Naive thymus-derived CD4-positive, alpha-beta T cell (primary cell): ENCODE measurements around the gene CRTC1. TPM values are rescaled to one million over a fixed set of nuclear protein-coding genes. Genes with fewer than 3 reads are reported as not detected.

Experiments
- ATAC-seq: fragments of 150-1000 bp; cut with Tn5 transposase; 2 replicates; pipeline ENCODE4 v1.10.0; 2021; ENCODE audit warnings: mild to moderate bottlenecking, moderate library complexity
- CTCF ChIA-PET: fragments of 350-600 bp; sonication (Branson Sonifier 250); formaldehyde crosslinking; loops from one replicate; lab custom pipeline; 2021; ENCODE audit warnings: antibody characterized with exemption; lab: Charles Lee
- POLR2A ChIA-PET: fragments of 350-600 bp; sonication (Branson Sonifier 250); formaldehyde crosslinking; loops from one replicate; lab custom pipeline; 2021; ENCODE audit warnings: antibody characterized with exemption, inconsistent platforms; lab: Charles Lee
- DNase-seq, 9 donors: peaks; one replicate each; pipeline versions ENCODE4 v3.0.0 to v3.0.0-alpha.2; 2020 to 2022; ENCODE audit warnings: mixed read lengths in 1 of 9
- H3K27ac ChIP-seq: one replicate; pipeline ENCODE4 v1.7.0; 2013; ENCODE audit warnings: mild to moderate bottlenecking, low read depth, low read length, moderate library complexity
- H3K27me3 ChIP-seq, 2 donors: one replicate each; pipeline ENCODE4 v1.7.0; 2013; ENCODE audit warnings: low read length in 2 of 2, mild to moderate bottlenecking in 2 of 2, moderate library complexity in 2 of 2; ENCODE audit not compliant: control insufficient read depth in 2 of 2, insufficient read depth in 2 of 2
- H3K36me3 ChIP-seq, 3 experiments: 1 replicate in 2 of 3; 2 replicates in 1 of 3; pipeline ENCODE4 v1.7.0; 2013; ENCODE audit warnings: low read length in 3 of 3, mild to moderate bottlenecking in 3 of 3, moderate library complexity in 1 of 3; ENCODE audit not compliant: insufficient read depth in 3 of 3, control insufficient read depth in 2 of 3
- H3K4me1 ChIP-seq, 2 donors: one replicate each; pipeline ENCODE4 v1.7.0; 2013; ENCODE audit warnings: low read length in 2 of 2, mild to moderate bottlenecking in 2 of 2, moderate library complexity in 1 of 2; ENCODE audit not compliant: control insufficient read depth in 2 of 2, insufficient read depth in 2 of 2
- H3K4me3 ChIP-seq: 2 replicates; pipeline ENCODE4 v1.7.0; 2013; ENCODE audit warnings: mild to moderate bottlenecking, low read length
- H3K9me3 ChIP-seq, 3 experiments: 1 replicate in 2 of 3; 2 replicates in 1 of 3; pipeline ENCODE4 v1.7.0; 2013; ENCODE audit warnings: low read length in 3 of 3; ENCODE audit not compliant: control insufficient read depth in 2 of 3
- H3K27ac Mint-ChIP-seq, 9 donors: one replicate each; pipeline ENCODE4 v1.8.0; 2020 to 2022; ENCODE audit warnings: mixed read lengths in 9 of 9, mild to moderate bottlenecking in 8 of 9, moderate library complexity in 5 of 9, inconsistent platforms in 2 of 9
- H3K27me3 Mint-ChIP-seq, 5 donors: one replicate each; pipeline ENCODE4 v1.8.0; 2021 to 2022; ENCODE audit warnings: mixed read lengths in 5 of 5, mild to moderate bottlenecking in 1 of 5
- H3K36me3 Mint-ChIP-seq, 5 donors: one replicate each; pipeline ENCODE4 v1.8.0; 2020 to 2022; ENCODE audit warnings: mixed read lengths in 5 of 5, mild to moderate bottlenecking in 3 of 5, inconsistent platforms in 1 of 5
- H3K4me1 Mint-ChIP-seq, 7 donors: one replicate each; pipeline ENCODE4 v1.8.0; 2020 to 2022; ENCODE audit warnings: mixed read lengths in 7 of 7, mild to moderate bottlenecking in 3 of 7, inconsistent platforms in 1 of 7
- H3K4me3 Mint-ChIP-seq, 10 donors: one replicate each; pipeline ENCODE4 v1.8.0; 2020 to 2022; ENCODE audit warnings: mild to moderate bottlenecking in 10 of 10, mixed read lengths in 10 of 10, moderate library complexity in 6 of 10, inconsistent platforms in 2 of 10
- H3K9me3 Mint-ChIP-seq, 11 donors: one replicate each; pipeline ENCODE4 v1.8.0; 2020 to 2022; ENCODE audit warnings: mixed read lengths in 11 of 11, mild to moderate bottlenecking in 4 of 11, inconsistent platforms in 1 of 11, moderate library complexity in 1 of 11
- intact Hi-C, 2 donors: fragments of 100-400 bp; cut with micrococcal nuclease; formaldehyde crosslinking; loops; one replicate each; pipeline ENCODE4 v1.15.1; 2023
- polyA plus RNA-seq, 2 donors: library from polyadenylated mRNA; unstranded; fragments of 300-500 nt; fragmentation: Illumina TruSeq; gene quantifications; one replicate each; pipeline ENCODE4 v1.2.3, GENCODE V29; 2021
- total RNA-seq, 6 experiments: library from RNA in 5 of 6; stranded (reverse) in 5 of 6; gene quantifications; 1 replicate in 5 of 6; 2 replicates in 1 of 6; pipeline ENCODE4 v1.2.3 and lab custom pipeline; 2021 to 2026

The CRTC1 gene
- 10 to 100 TPM in 4 of 5 experiments, 1 to 10 TPM in 1; 8.4 to 23.4 (median 22.3) TPM for total RNA-seq
- 1 to 10 TPM in 1 of 2 donors, under 1 TPM in 1; 0.97 to 1.7 TPM for polyA plus RNA-seq
- 36.7 reads per million, percentile 64 among the genes with 10 or more reads in this experiment for total RNA-seq (lab: John Stamatoyannopoulos, UW)

GRCh38 chr19:18683109-18683957, at the start of gene CRTC1:
CRTC1 (plus strand) TSS chr19:18683680; CDS start chr19:18683703, 23 bp downstream.
- H3K27me3 ChIP-seq: no peaks in the 10 kb centered on the region
- Mint-ChIP-seq H3K4me3 (peak within 1 kb of the TSS; percentile 80 to 93 (median 87)), H3K27me3 (peaks cover 0 to 3% (median 0%) of the 10 kb centered on the region in 5 donors), H3K36me3 (no peaks in the 10 kb centered on the region), H3K9me3 (no peaks in the 10 kb centered on the region), H3K4me1 (peaks cover 6 to 45% (median 27%) of the 10 kb centered on the region in 7 donors), H3K27ac (peak within 1 kb of the TSS; percentile 31 to 94 (median 90))
- POLR2A ChIA-PET: interaction anchor here (0.6 to 3.4 kb wide), 6 partner anchors 10 to 148 kb away, joined by 4 to 17 read pairs (median 5); partner anchors contain the start of genes UBA52 and UPF1
- H3K4me3 ChIP-seq: peak within 1 kb of the TSS; percentile 92
- no peaks in the 10 kb centered on the region for H3K9me3 ChIP-seq
- H3K27ac ChIP-seq: peak within 1 kb of the TSS; percentile 78
- peak; percentile 91 to 98 (median 96) for DNase-seq
- CTCF ChIA-PET: no interaction called here
- peaks cover 0 to 4% (median 0%) of the 10 kb centered on the region in 3 experiments for H3K36me3 ChIP-seq
- peak; percentile 94 for ATAC-seq
- intact Hi-C loops: loop anchor here (1.0 to 5.0 kb wide), 8 partner anchors 18 to 234 kb away; partner anchors contain the start of genes ELL (in 2 of the 2), UPF1 (in 2 of the 2), COPE (in 1 of the 2) and DDX49 (in 1 of the 2)
- H3K4me1 ChIP-seq: peaks cover 12 to 16% of the 10 kb centered on the region in 2 donors

- POLR2A ChIA-PET: interaction anchor here (0.9 to 1.3 kb wide), 3 partner anchors 41 to 198 kb away, joined by 3 read pairs; partner anchors contain the start of gene UBA52
- H3K36me3 ChIP-seq: peaks cover 0 to 5% (median 0%) of the 10 kb centered on the region in 3 experiments
- no peak overlapping the region for H3K4me3 ChIP-seq
- ATAC-seq (no peak), DNase-seq (peak in 4 of 9 donors; percentile 24 to 31 (median 28))
- intact Hi-C loops: loop anchor here (5.0 kb wide), 4 partner anchors 92 to 773 kb away; partner anchors contain the start of genes FKBP8 (in 1 of the 2), GATAD2A (in 1 of the 2) and ISYNA1 (in 1 of the 2)
- CTCF ChIA-PET: no interaction called here
- peak overlapping the region in 4 of 9 donors; percentile 5 to 70 (median 44) for H3K27ac Mint-ChIP-seq
- H3K9me3 ChIP-seq: no peaks in the 10 kb centered on the region
- peaks cover 23 to 42% (median 35%) of the 10 kb centered on the region in 7 donors for H3K4me1 Mint-ChIP-seq
- no peaks in the 10 kb centered on the region for H3K36me3 Mint-ChIP-seq
- peak overlapping the region in 5 of 10 donors; percentile 30 to 89 (median 71) for H3K4me3 Mint-ChIP-seq
- no peak overlapping the region for H3K27ac ChIP-seq
- H3K4me1 ChIP-seq: peaks cover 6 to 19% of the 10 kb centered on the region in 2 donors
- no peaks in the 10 kb centered on the region for H3K27me3 ChIP-seq
- H3K9me3 Mint-ChIP-seq: peaks cover 0 to 3% (median 0%) of the 10 kb centered on the region in 11 donors
- H3K27me3 Mint-ChIP-seq: peaks cover 0 to 21% (median 3%) of the 10 kb centered on the region in 5 donors
These were observed 48.7 kb upstream of the CRTC1 start for GRCh38 chr19:18634612-18635297.

- H3K36me3 Mint-ChIP-seq: no peaks in the 10 kb centered on the region
- ATAC-seq: no peak
- intact Hi-C loops: loop anchor here (1.0 to 5.0 kb wide), 17 partner anchors 24 to 771 kb away; partner anchors contain the start of genes ARMC6 (in 2 of the 2), COPE (in 2 of the 2), CRTC1 (in 2 of the 2) and DDX49 (in 2 of the 2)
- no peak overlapping the region for H3K4me3 ChIP-seq
- H3K9me3 ChIP-seq: no peaks in the 10 kb centered on the region
- no peak overlapping the region for H3K27ac ChIP-seq
- H3K27me3 ChIP-seq: no peaks in the 10 kb centered on the region
- peak overlapping the region; percentile 71 to 100 (median 88) for H3K4me3 Mint-ChIP-seq
- DNase-seq: no peak
- CTCF ChIA-PET: no interaction called here
- H3K4me1 ChIP-seq: peaks cover 6 to 19% of the 10 kb centered on the region in 2 donors
- POLR2A ChIA-PET: no interaction called here
- peaks cover 0 to 3% (median 0%) of the 10 kb centered on the region in 11 donors for H3K9me3 Mint-ChIP-seq
- peak overlapping the region; percentile 70 to 96 (median 87) for H3K27ac Mint-ChIP-seq
- peaks cover 23 to 46% (median 36%) of the 10 kb centered on the region in 7 donors for H3K4me1 Mint-ChIP-seq
- peaks cover 0 to 18% (median 3%) of the 10 kb centered on the region in 5 donors for H3K27me3 Mint-ChIP-seq
- peaks cover 0 to 5% (median 0%) of the 10 kb centered on the region in 3 experiments for H3K36me3 ChIP-seq
These were observed 47.7 kb upstream of the CRTC1 start for GRCh38 chr19:18635831-18636182.

GRCh38 chr19:18636183-18636968, 47.1 kb upstream of the CRTC1 start:
- peak; percentile 95 for ATAC-seq
- peak overlapping the region; percentile 77 for H3K4me3 ChIP-seq
- POLR2A ChIA-PET: no interaction called here

GRCh38 chr19:18636969-18637629, 46.4 kb upstream of the CRTC1 start, which contains the start of gene KLHL26:
KLHL26 (plus strand) TSS chr19:18637028; CDS start chr19:18637055, 27 bp downstream.
- Histone ChIP-seq H3K36me3 (peaks cover 0 to 5% (median 0%) of the 10 kb centered on the region in 3 experiments), H3K27ac (peak within 1 kb of the TSS; percentile 88), H3K4me3 (peak within 1 kb of the TSS; percentile 83), H3K4me1 (peaks cover 6 to 19% of the 10 kb centered on the region in 2 donors), H3K27me3 (no peaks in the 10 kb centered on the region), H3K9me3 (no peaks in the 10 kb centered on the region)
- DNase-seq (peak in 1 of 9 donors; percentile 10), ATAC-seq (no peak)
- Mint-ChIP-seq H3K27ac (peak within 1 kb of the TSS; percentile 70 to 96 (median 90)), H3K4me1 (peaks cover 23 to 51% (median 36%) of the 10 kb centered on the region in 7 donors), H3K27me3 (peaks cover 0 to 18% (median 3%) of the 10 kb centered on the region in 5 donors), H3K36me3 (no peaks in the 10 kb centered on the region), H3K9me3 (peaks cover 0 to 4% (median 0%) of the 10 kb centered on the region in 11 donors), H3K4me3 (peak within 1 kb of the TSS; percentile 71 to 100 (median 88))
- intact Hi-C loops: loop anchor here (1.0 to 5.0 kb wide), 17 partner anchors 25 to 770 kb away; partner anchors contain the start of genes ARMC6 (in 2 of the 2), COPE (in 2 of the 2), CRTC1 (in 2 of the 2) and DDX49 (in 2 of the 2)
- ChIA-PET POLR2A (no interaction called here), CTCF (no interaction called here)

More at GRCh38 chr19:18636183-18636968, 47.1 kb upstream of the CRTC1 start:
- no peaks in the 10 kb centered on the region for H3K27me3 ChIP-seq
- Mint-ChIP-seq H3K4me3 (peak overlapping the region; percentile 71 to 100 (median 88)), H3K4me1 (peaks cover 23 to 48% (median 36%) of the 10 kb centered on the region in 7 donors), H3K27me3 (peaks cover 0 to 18% (median 3%) of the 10 kb centered on the region in 5 donors), H3K9me3 (peaks cover 0 to 3% (median 0%) of the 10 kb centered on the region in 11 donors), H3K36me3 (no peaks in the 10 kb centered on the region), H3K27ac (peak overlapping the region; percentile 70 to 96 (median 87))
- CTCF ChIA-PET: no interaction called here
- H3K4me1 ChIP-seq: peaks cover 6 to 19% of the 10 kb centered on the region in 2 donors
- no peaks in the 10 kb centered on the region for H3K9me3 ChIP-seq
- DNase-seq: peak; percentile 97 to 100 (median 98)
- intact Hi-C loops: loop anchor here (1.0 to 5.0 kb wide), 17 partner anchors 24 to 771 kb away; partner anchors contain the start of genes ARMC6 (in 2 of the 2), COPE (in 2 of the 2), CRTC1 (in 2 of the 2) and DDX49 (in 2 of the 2)
- H3K36me3 ChIP-seq: peaks cover 0 to 5% (median 0%) of the 10 kb centered on the region in 3 experiments
- H3K27ac ChIP-seq: peak overlapping the region; percentile 88
